ENCODE measurements around the gene NMNAT3.

GRCh38 chr3:139602003-139602402, 75.8 kb downstream of the NMNAT3 start:
- TF ChIP-seq, protein P1, sequence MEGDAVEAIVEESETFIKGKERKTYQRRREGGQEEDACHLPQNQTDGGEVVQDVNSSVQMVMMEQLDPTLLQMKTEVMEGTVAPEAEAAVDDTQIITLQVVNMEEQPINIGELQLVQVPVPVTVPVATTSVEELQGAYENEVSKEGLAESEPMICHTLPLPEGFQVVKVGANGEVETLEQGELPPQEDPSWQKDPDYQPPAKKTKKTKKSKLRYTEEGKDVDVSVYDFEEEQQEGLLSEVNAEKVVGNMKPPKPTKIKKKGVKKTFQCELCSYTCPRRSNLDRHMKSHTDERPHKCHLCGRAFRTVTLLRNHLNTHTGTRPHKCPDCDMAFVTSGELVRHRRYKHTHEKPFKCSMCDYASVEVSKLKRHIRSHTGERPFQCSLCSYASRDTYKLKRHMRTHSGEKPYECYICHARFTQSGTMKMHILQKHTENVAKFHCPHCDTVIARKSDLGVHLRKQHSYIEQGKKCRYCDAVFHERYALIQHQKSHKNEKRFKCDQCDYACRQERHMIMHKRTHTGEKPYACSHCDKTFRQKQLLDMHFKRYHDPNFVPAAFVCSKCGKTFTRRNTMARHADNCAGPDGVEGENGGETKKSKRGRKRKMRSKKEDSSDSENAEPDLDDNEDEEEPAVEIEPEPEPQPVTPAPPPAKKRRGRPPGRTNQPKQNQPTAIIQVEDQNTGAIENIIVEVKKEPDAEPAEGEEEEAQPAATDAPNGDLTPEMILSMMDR (conservative IDR thresholded peaks at IDR 0.05; ENCODE audit: low read length) = no peak
- no peak for TF ChIP-seq EZH2phosphoT487 (IDR thresholded peaks at IDR 0.05; ENCODE audit: borderline replicate concordance, low read depth, low read length)
